HG03442 (cell line): ENCODE results near the gene PHYH.
"Not testable (repeated sequence)": the region's sequence is repeated elsewhere in the genome, so short reads cannot be mapped to it uniquely, and the experiment has no call there.

Source experiments
- ATAC-seq: cut with Tn5 transposase; IDR thresholded peaks from one replicate; pipeline ENCODE4 v1.9.1; 2021; ENCODE audit warnings: mild to moderate bottlenecking, moderate library complexity; ENCODE audit not compliant: unreplicated experiment

The PHYH gene

DNA sequence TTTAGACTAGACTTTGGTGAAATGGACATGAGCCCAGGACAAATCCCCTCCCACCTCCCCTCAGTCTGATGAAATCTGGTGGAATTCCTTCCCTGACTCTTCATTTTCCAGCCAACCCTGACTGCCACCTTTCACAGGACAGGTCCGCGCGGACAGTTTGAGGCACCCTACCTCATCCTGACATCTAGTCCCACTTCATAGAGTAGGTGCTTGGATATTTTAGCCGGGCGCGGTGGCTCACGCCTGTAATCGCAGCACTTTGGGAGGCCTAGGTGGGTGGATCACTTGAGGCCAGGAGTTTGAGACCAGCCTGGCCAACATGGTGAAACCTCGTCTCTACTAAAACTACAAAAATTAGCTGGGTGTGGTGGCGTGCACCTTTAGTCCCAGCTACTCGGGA, 23.7 kb downstream of the PHYH start:
- ATAC-seq = not testable (repeated sequence)

DNA sequence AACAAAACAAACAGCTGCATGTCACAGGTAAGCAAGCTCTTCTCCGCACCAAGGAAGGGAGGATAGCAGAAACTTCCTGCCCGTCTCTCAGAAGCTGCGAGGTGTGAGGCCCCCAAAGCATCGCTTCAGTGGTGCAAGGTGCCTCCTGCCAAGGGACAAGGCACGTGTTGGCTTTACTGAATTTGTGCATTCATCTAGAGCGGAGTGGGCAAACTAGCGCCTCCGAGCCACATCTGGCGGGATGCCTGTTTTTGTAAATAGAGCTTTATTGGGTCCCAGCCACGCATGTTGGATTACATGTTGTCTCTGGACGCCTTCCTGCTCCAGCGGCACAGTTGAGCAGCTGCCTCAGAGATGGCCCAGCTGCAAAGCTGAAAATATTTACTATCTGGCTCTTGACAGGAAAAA, 27.7 kb downstream of the PHYH start:
- ATAC-seq = no peak

DNA sequence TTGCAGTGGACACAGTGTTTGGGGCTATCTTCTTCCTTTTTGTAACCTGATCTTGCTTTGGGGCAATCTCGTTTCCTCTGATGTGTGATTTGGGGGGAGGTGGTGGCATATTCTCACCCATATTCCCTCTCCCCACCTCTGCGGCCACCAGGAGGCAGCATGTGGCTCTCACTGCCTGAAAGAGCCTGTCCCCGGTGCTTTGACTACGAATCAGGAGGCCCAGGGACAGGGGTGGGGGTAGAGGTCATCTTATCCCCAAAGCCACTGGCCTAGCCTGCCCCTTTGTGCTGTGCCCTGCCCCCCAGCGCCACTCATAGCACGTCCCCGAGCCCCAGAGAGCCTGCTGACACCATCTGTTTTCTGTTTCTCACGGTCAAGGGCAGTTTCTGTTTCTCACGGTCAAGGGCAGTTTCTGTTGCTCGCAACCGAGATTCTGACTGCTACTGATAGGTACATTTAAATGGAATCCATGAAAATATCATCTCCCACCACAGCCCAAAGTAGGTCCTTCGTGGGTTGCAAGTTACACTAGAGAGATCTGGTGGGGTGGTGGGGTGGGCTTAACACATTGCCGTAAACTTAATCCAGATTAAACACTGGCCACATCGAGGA, 28.2 kb downstream of the PHYH start:
- peak; percentile 84 for ATAC-seq

DNA sequence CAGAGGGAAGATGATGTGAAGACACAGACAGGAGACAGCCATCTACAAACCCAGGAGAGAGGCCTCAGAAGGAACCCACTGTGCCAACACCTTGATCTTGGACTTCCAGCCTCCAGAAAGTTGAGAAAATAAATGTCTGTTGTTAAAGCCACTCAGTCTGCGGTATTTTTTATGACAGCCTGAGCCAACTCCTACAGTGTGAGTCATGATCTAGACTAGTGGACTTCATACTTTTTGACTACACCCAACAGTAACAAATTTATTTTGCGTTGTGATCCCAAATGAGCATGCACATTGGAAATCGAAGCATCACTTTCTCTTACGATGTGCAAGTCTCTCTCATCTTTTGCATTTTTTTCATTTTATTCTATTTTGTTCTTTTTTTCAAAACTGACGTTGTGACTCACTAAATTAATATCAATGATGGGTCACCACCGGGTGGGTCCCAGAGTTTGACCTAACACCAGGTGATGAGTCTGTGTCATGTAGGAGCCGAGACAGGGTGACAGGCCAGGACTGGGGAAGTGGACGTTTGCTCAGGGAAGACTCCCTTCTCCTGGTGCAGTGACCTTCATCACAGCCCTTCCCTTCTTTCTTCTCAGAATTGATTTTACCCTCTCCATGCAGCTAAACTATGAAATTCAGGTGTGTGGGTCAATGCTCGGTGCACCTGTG, 28.9 kb downstream of the PHYH start:
- peak; percentile 7 for ATAC-seq

DNA sequence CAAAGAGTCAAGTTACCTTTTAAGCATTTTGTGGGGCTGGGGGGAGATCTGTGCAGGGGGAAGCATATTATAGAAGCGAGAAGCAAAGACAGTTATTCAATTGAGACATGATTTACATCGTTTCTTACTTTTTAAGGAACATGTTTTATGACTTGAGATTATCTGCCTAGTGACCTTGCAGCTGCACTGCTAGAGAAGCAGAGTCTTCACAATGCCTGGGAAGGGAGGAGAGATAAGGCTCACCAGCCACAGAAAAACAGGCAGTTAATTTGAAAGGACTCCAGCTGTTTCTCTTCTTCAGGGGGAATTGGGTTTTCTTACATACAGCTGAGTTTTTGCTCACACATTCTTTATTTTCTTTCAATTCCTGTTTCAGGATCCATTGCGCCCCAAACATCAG, 31.0 kb downstream of the PHYH start:
- ATAC-seq = no peak

DNA sequence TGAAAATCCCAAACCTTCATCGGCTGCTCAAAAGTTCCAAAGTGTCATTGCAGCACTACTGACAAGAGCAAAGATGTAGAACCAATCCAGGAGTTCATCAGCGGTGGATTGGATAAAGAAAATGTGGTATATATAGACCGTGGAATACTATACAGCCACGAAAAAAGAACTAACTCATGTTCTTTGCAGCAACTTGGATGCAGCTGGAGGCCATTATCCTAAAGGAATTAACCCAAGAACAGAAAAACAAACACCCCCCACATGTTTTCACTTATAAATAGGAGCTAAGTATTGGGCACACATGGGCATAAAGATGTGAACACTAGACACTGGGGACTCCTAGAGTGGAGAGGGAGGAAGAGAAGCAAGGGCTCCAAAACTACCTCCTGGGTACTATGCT, 31.6 kb downstream of the PHYH start:
- ATAC-seq = no peak

DNA sequence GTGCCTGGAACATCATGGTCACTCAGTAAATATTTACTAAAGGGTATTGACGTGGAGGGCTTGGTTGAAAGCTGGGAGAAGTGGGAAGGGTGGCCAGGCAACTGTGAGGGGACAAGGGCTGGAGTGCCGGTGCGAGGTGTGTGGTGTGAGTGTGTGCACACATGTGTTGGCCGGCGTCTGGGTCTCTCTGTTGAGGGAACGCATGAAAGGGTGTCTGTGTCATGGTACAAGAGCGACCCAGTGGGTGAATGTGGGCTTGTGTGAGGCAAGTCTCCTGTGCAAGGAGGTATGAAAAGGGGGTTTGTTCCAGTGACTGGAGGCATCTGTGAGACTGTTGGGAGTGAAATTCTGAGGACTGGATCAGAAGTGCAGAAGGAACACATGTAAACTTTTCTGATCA, 36.3 kb downstream of the PHYH start:
- ATAC-seq = no peak

DNA sequence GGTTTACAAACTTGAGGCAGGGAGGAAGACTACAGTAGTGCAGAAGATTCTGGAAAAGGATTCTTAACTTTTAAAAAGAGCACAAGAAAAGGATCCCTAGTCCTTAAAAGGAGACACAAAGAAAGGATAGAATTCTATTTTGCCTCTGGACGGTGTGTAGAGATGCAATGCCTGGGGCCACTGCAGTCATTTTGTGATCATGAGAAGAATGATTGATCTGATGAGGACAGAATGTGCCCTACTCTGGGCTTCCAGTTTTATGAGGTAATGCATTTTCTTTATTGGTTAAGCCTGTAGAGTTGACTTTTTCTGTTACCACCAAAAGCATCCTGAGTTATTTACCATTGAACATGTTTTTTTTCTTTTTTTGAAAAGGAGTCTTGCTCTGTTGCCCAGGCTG, 37.4 kb downstream of the PHYH start:
- no peak for ATAC-seq

DNA sequence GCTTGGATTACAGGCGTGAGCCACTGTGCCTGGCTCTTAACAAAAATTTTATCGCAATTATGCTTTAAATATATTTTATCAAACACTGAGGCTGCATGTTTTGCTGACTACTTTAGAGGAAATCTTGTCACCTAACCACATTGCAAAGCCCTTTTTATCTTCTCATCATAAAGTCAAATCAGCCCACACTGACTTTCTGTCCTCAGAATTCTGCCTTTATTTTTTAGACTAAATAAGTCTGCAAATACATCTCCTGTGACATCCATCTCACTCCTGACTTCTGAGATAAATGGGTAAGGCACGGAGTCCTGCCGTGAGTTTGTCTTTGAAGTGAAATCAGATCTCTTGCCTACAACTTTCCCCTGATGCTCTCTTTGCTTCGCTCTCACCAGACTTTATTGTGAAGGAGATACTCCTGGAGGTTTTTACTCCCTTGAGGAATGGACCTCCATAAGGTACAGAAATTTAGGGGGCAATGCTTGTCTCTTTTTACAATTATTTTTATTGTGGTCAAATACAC, 42.2 kb downstream of the PHYH start:
- no peak for ATAC-seq

DNA sequence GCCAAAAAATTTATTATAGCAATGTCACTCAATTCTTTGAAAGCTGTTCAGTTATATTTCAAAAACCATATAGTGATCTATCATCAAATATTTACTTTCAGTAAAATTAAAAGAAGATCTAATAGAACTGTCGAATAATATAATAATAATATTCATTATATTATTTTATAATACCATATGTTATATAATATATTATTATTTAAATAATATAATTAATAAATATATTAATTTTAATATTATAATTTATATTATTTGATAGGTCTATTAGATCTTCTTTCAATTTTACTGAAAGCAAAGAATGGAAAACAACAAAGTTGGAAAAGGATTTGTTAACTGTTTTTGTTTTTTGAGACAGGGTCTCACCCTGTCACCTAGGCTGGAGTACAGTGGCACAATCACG, 43.2 kb downstream of the PHYH start:
- ATAC-seq = no peak

DNA sequence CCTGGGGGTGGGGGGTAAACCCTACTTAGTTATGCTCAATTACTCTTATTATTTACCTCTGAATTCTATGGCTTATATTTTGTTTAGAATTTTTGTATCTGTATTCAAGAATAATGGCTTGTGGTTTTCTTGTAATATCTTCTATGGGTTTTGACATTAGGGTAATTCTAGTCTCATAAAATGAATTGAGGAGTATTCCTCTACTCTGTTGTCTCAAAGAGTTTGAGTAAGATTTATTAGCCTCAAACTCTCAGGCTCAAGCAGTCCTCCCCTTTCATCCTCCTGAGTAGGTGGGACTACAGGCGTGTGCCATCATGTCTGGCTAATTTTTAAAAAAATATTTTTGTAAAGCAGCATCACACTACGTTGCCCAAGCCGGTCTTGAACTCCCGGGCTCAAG, 46.1 kb downstream of the PHYH start:
- ATAC-seq = no peak

DNA sequence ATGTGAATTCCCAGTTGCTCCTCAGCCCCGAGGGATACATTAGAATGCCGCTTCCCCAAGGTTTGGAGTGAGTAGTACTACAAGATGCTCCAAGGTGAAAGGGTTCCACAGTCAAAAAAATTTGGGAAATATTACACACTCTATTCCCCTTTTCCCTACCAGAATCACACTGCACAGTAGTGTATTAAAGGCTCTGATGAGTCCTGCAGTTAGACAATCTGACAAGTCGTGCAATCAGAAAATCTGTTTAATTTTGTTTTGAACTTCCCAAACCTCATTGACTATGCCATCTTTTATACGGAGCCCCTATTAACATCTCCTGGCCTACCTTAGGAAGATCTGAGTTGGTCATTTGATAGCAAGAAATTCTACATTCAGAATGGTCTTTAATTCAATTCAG, 52.1 kb downstream of the PHYH start:
- no peak for ATAC-seq

DNA sequence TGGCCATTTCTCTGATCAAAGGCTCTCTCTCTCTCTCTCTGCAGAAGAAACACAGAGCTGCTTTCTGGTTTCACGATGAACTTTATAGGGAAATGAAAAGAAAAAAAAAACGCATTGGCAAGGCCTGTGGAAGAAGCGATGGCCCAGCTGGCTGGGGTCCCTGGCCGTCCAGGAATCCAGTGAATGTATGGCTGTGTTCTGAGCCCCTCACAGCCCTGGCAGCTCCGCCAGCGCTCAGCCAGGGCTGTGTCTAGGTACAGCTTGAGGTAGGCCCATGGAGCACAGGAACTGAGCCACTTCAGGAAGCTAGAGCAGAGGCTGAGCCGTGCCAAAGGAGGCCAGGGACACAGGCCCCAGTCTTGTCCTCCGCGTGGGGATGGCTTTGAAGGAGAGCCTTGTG, 52.6 kb downstream of the PHYH start:
- ATAC-seq = no peak

DNA sequence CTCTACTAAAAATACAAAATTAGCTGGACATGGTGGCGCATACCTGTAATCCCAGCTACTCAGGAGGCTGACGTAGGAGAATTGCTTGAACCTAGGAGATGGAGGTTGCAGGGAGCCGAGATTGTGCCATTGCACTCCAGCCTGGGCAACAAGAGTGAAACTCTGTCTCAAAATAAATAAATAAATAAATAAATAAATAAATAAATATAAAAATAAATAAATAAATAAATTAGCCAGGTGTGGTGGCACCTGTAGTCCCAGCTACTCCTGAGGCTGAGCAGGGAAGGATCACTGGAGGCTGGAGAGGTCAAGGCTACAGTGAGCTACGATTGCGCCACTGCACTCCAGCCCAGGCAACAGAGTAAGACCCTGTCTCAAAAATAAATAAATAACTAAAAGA, 57.6 kb downstream of the PHYH start:
- ATAC-seq = not testable (repeated sequence)

DNA sequence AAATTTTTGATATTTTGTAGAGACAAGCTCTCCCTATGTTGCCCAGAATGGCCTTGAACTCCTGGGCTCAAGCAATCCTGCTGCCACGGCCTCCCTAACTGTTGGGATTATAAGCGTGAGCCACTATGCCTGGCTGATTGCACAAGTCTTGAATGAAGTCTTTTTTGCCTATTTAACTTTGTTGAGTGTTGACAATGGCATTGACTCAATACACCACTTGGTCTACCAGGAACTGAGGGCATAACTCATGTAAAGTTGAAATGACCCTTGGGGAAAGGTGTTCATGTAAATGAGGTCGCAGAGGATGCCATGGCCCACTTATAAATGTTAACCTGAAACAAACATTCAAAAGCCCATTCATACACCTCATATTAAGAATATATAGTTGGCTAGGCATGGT, 58.3 kb downstream of the PHYH start:
- ATAC-seq = no peak

DNA sequence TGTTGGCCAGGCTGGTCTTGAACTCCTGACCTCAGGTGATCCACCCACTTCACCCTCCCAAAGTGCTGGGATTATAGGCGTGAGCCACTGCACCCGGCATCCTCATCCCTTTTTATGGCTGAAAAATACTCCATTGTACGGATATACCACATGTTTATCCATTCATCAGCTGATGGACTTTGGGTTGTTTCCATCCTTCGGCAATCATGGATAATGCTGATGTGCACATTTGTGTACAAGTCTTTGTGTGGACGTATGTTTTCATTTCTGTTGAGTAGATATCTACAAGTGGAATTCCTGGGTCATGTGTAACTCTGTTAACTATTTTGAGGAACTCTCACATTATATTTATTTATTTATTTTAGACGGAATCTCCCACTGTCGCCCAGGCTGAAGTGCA, 59.9 kb downstream of the PHYH start:
- ATAC-seq = no peak

DNA sequence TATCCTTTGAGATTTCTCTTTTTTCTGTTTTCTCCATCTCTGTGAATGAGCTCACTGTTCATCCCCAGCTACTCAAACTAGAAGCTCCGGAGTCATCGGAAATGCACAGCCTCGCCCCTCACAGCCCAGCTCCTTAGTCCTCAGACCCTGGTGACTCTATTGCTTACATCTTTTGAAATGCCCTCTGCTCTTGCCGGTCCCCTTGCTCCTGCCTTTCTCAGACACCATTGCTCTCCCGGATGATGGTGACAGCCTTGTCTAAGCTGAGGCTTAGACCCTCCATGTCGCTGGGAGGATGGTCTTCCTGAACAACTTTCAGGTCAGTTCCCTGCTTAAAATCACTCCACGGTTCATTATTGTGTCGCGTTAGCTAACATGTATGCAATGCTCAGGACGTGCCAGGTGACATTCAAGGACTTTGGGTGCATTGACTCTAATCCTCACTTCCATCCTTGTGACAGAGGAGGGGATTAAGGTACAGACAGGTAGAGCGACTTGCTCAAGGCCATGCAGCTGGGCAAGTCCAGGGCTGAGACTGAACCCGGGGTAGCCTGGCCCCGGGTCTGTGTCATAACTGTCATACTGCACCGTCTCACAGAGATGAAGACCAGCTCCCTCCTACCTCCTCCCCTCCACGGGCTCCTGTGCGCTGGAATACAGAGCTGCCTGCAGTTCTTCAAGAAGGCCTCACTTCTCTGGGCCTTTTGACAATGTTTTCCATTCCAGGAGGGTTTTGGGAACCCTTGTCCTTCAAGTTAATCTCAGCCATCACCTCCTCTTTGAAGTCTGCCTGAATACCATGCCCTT, 61.4 kb downstream of the PHYH start:
- no peak for ATAC-seq

DNA sequence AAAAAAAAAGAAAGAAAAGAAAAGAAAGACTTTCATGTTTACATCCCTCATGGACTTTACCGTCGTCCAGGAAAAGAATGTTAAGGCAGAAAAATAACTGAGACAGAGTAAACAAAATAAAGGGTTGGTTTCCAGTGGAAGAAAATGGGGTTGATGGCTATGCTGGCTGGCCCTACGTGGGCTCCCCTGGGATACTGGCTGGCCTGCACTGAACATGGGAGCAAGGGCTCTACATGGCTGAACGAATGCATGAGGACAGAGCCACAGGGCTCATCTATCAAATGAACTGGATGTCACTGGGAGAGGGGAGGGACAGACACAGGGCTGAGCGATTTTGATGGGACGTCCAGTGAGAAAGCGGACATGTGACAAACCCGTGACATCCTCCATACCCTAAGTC, 63.2 kb downstream of the PHYH start:
- no peak for ATAC-seq

DNA sequence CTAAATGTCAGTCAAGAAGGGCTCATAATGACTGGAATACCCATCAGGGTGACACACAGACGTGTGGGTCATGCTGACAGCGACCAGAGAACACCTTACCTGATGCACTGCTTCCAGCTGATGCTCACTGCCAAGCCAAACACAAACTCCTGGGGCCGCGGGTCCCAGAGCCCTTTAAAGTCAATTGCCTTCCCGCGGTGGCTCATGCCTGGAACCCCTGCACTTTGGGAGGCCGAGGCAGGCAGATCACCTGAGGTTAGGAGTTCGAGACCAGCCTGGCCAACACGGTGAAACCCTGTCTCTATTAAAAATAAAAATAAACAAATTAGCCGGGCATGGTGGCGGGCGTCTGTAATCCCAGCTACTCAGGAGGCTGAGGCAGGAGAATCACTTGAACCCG, 65.1 kb downstream of the PHYH start:
- ATAC-seq = not testable (repeated sequence)

DNA sequence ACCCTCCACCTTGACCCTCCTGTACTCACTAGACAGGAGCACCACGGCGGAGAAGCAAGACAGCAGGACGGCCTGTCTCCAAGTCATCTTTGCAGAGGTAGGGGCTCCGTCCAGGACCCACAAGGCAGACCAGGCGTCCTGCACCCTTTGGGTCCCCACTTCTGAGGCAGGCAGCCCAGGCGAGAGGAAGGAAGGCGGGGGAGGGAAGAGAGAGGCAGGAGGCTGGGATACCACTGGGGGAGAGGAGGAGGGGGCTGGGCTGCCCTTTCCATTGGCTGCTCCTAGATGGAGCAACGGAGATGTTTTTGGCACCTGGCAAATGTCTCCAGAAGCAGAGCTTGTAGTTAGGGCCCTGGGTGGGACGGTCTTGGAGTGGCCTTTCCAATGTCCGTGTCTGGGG, 65.7 kb downstream of the PHYH start, which contains the start of gene UCMA:
UCMA (minus strand) TSS at position 203 of the 400 bp plus-strand sequence; CDS start at position 87, 116 bp downstream.
- no peak for ATAC-seq

DNA sequence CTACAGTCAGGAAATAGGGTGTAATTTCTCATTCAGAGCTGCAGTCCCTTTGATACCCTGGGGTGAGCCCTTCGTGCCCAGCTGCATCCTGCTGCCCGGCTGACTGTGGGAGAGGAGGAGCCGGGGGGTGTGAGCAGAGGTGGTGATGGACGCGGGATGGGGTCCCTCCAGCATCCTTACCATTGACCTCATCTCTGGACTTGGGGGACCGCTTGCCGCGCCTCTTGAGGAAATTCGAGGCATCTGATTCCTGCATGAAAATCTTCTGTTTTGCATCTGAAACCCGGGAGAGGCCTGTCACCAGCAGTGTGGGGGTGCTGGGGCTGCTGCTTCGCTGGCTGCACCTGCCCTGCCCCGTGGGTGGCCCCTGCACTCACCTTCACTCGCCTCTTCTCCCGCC, 66.5 kb downstream of the PHYH start:
- ATAC-seq = no peak

DNA sequence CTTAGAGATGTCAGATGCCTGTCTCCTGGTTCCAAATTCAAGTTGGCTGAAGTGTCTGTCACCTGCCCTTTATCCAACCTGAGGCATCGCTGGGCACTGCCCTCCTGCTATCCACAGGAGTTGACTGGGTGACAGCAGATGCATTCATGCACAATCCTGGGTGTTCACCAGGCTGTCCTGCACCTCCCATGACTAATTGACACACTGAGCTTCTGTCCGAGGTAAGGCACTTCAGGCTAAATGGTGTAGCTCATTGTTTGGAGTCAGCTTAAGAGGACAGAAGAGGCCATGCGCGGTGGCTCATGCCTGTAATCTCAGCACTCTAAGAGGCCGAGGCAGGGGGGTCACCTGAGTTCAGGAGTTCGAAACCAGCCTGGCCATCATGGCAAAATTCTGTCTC, 68.1 kb downstream of the PHYH start:
- no peak for ATAC-seq
